Endothelial cell (in vitro differentiated cells): ENCODE data around the gene CADM1. TPM values are rescaled to one million over a fixed set of nuclear protein-coding genes. Genes with fewer than 3 reads are reported as not detected.

ENCODE experiments used
- DNase-seq: peaks from one replicate; pipeline ENCODE4 v3.0.0; 2021; ENCODE audit warnings: low spot score
- H3K27ac Mint-ChIP-seq: one replicate; pipeline ENCODE4 v1.8.0; 2021; ENCODE audit warnings: mixed read lengths, inconsistent platforms; ENCODE audit not compliant: unreplicated experiment
- H3K27me3 Mint-ChIP-seq: one replicate; pipeline ENCODE4 v1.8.0; 2021; ENCODE audit warnings: mild to moderate bottlenecking, moderate library complexity, mixed read lengths, inconsistent platforms; ENCODE audit not compliant: unreplicated experiment
- H3K36me3 Mint-ChIP-seq: one replicate; pipeline ENCODE4 v1.8.0; 2021; ENCODE audit warnings: mild to moderate bottlenecking, low read depth, mixed read lengths, inconsistent platforms; ENCODE audit not compliant: unreplicated experiment
- H3K4me1 Mint-ChIP-seq: one replicate; pipeline ENCODE4 v1.8.0; 2021; ENCODE audit warnings: mild to moderate bottlenecking, mixed read lengths, inconsistent platforms; ENCODE audit not compliant: unreplicated experiment
- H3K4me3 Mint-ChIP-seq: one replicate; pipeline ENCODE4 v1.8.0; 2021; ENCODE audit warnings: mild to moderate bottlenecking, mixed read lengths, inconsistent platforms; ENCODE audit not compliant: unreplicated experiment
- H3K9me3 Mint-ChIP-seq: one replicate; pipeline ENCODE4 v1.8.0; 2021; ENCODE audit warnings: mixed read lengths, inconsistent platforms; ENCODE audit not compliant: unreplicated experiment
- total RNA-seq: library from RNA; stranded (reverse); fragmentation: NEBNext Ultra II Directional; extraction: Animal tissue kit (Norgen Biotek cat#: 25700); gene quantifications from one replicate; pipeline ENCODE4 v1.2.1, GENCODE V29; 2021; ENCODE audit not compliant: unreplicated experiment
- TF ChIP-seq, protein P1 (sequence below): fragments of 200-600 bp; sonication (generic); IDR thresholded peaks from one replicate; pipeline ENCODE4 v1.5.0; 2021; ENCODE audit warnings: antibody characterized with exemption; ENCODE audit not compliant: unreplicated experiment

The CADM1 gene
- total RNA-seq, 1 donor from 2014 or later: 65.5 TPM

DNA sequence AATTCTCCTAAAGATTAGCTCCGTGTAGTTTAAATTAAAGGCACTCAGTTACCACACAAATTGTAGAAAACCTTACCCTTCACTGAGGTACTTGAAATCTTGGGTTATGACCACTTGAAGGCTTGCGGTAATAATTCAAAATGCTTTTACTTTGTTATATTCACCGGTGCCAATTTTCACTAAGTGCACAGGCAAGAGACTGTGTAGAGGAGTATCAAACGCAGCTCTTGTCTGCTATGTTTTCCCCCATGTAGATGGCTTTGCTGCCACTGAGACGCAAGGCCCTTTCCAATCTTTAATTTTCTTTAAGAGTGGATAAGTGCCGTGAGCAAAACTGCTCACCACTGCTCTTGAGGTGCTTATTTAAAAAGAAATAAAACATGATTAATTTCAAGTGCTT, 155.8 kb downstream of the CADM1 start:
- Mint-ChIP-seq H3K36me3 (no peaks in the 10 kb centered on the region), H3K9me3 (no peaks in the 10 kb centered on the region), H3K27ac (no peak overlapping the region), H3K4me3 (no peak overlapping the region), H3K4me1 (peaks cover 10% of the 10 kb centered on the region), H3K27me3 (no peaks in the 10 kb centered on the region)
- DNase-seq: no peak
- TF ChIP-seq, protein P1, sequence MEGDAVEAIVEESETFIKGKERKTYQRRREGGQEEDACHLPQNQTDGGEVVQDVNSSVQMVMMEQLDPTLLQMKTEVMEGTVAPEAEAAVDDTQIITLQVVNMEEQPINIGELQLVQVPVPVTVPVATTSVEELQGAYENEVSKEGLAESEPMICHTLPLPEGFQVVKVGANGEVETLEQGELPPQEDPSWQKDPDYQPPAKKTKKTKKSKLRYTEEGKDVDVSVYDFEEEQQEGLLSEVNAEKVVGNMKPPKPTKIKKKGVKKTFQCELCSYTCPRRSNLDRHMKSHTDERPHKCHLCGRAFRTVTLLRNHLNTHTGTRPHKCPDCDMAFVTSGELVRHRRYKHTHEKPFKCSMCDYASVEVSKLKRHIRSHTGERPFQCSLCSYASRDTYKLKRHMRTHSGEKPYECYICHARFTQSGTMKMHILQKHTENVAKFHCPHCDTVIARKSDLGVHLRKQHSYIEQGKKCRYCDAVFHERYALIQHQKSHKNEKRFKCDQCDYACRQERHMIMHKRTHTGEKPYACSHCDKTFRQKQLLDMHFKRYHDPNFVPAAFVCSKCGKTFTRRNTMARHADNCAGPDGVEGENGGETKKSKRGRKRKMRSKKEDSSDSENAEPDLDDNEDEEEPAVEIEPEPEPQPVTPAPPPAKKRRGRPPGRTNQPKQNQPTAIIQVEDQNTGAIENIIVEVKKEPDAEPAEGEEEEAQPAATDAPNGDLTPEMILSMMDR: no peak

DNA sequence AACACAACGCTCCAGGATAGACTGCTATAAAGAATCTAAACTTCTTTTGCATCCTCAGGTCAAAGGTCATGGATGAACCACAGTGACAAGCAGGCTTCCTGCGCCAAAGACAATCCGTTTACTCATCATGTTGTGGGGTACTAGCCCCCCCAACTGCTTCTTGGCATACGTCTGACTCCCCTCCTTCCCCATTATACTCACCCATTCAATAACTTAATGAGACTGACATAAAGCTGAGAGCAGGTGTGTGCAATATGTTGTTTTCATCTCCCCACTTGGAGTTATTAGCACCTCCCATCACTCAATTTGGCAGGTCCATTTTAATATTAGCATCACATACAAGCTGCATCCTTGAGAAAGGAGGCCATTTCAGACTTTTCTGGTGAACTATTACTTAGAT, 157.1 kb downstream of the CADM1 start:
- no peaks in the 10 kb centered on the region for H3K27me3 Mint-ChIP-seq
- H3K4me3 Mint-ChIP-seq: no peak overlapping the region
- DNase-seq: no peak
- no peaks in the 10 kb centered on the region for H3K9me3 Mint-ChIP-seq
- TF ChIP-seq, protein P1: no peak
- H3K36me3 Mint-ChIP-seq: no peaks in the 10 kb centered on the region
- H3K27ac Mint-ChIP-seq: no peak overlapping the region
- H3K4me1 Mint-ChIP-seq: peaks cover 12% of the 10 kb centered on the region

DNA sequence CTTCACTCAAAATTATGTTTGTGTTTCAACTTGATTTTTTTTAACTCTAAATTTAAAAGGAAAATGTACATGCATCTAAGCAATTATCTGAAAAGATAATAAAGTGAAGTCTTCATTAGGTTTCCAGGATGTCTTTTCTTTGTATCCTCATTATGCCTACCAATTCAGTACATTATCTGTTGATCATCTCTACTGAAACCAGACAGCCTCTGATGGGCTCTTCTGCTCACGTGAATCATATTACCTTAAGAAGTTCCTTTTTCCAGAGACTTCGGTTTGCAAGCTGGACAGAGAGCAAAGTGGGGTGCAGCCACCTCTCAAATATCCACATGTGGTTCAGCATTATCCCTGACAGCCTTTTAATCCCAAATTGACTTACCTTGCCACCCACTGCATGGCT, 158.4 kb downstream of the CADM1 start:
- Mint-ChIP-seq H3K9me3 (no peaks in the 10 kb centered on the region), H3K36me3 (no peaks in the 10 kb centered on the region), H3K4me3 (no peak overlapping the region), H3K27ac (no peak overlapping the region), H3K4me1 (peaks cover 3% of the 10 kb centered on the region), H3K27me3 (no peaks in the 10 kb centered on the region)
- no peak for DNase-seq
- TF ChIP-seq, protein P1: no peak

DNA sequence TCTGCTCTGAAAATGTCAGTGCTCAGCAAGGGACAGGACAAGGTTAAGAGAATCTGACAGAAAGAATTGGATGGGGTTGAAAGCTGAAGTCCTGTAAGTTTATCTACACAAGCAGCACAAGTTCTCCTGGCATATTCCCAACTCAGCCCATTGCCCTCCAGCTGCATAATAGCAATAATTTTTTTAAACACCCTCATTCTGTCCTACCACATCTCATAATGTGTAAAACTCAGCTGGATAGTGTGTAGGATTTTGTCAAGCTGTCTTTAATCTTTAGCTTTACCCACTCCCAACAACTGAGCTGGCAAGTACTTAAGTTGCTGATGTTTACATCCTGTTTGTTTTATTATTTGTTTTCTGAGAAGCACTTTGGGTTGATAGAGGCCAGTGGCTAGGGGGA, 158.9 kb downstream of the CADM1 start:
- Mint-ChIP-seq H3K9me3 (no peaks in the 10 kb centered on the region), H3K27ac (no peak overlapping the region), H3K4me3 (no peak overlapping the region), H3K36me3 (no peaks in the 10 kb centered on the region), H3K27me3 (no peaks in the 10 kb centered on the region), H3K4me1 (peaks cover 3% of the 10 kb centered on the region)
- TF ChIP-seq, protein P1: no peak
- no peak for DNase-seq

DNA sequence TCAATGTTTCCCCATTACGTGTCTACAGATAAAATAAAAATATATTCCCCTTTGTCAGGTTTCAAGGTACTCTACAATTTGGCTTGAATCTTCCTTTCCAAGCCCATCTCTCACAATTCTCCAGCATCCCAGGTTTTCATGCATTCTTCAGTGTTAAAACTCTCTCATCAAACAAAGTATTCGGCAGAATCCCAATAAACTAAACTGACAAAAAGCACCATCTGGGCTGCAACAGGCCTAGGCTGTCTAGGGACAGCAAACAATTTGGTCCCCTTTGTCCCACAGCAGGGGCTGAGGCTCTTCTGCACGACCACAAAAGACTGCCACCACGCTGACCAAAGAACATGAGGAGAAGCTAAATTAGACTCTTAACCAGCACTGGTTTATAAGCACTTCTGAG, 159.4 kb downstream of the CADM1 start:
- Mint-ChIP-seq H3K4me3 (no peak overlapping the region), H3K4me1 (peaks cover 3% of the 10 kb centered on the region), H3K9me3 (no peaks in the 10 kb centered on the region), H3K27me3 (no peaks in the 10 kb centered on the region), H3K36me3 (no peaks in the 10 kb centered on the region), H3K27ac (no peak overlapping the region)
- TF ChIP-seq, protein P1: no peak
- DNase-seq: no peak
